Heart left ventricle (tissue), 13 donors: ENCODE data around the gene SLC16A4.

Experiments used
- CTCF ChIP-seq, 12 donors: fragments of 200-600 bp; sonication (generic) in 4 of 12; IDR thresholded peaks; one replicate each; pipeline versions ENCODE4 v1.5.0 to v1.8.0; 2018 to 2022; ENCODE audit warnings: antibody characterized with exemption in 12 of 12, mild to moderate bottlenecking in 5 of 12
- POLR2A ChIP-seq, 2 donors: fragments of 450-650 bp; IDR thresholded peaks; one replicate each; pipeline ENCODE4 v1.6.1; 2017; ENCODE audit warnings: antibody characterized with exemption in 2 of 2, mild to moderate bottlenecking in 2 of 2, moderate library complexity in 2 of 2
- donor health status: ischemic (EF 13 %, LVEDD 7.1; RV severe dilation, severe dysfunction).
- donor health status: DM: no; HTN: yes; CAD: no.
- donor health status: DM: no; HTN: no; CAD: no.
- donor health status: ischemic (EF 25% LVEDD 6.9; RV normal size, moderate dysfunction).
- donor health status: ischemic (EF 25% LVEDD 5.7; RV mildly dilated, moderate dysfunction).
- donor health status: ischemic (EF 35%, LVEDD 5.7; RV mildly dilated, moderate dysfunction).
- donor health status: nonischemic (EF 11% LVEDD 7.7; RV severe dilation, severe dysfunction).
- donor health status: DM: yes; HTN: yes; CAD: no.
- donor health status: PGD.
- donor health status: ischemic (EF 29% LVEDD 5.4; RV normal size, mild dysfunction).
- donor health status: nonischemic (EF 23%, LVEDD 6.1; RV moderate dilation, normal function).

- TF ChIP-seq POLR2A (IDR thresholded peaks at IDR 0.05) = no peak
- no peak for TF ChIP-seq CTCF (IDR thresholded peaks at IDR 0.05)
Observed at GRCh38 chr1:110356379-110356778, 34.4 kb downstream of the SLC16A4 start.
